A673 (cell line): Measurements from ENCODE around the gene ATP5MC2. TPM values are rescaled to one million over a fixed set of nuclear protein-coding genes. Genes with fewer than 3 reads are reported as not detected.

Source experiments
- BruUV-seq: library from RNA; stranded (reverse); fragments of 400-500 nt; replicated peaks from 2 replicates; lab custom pipeline; 2021; lab: Mats Ljungman, UMichigan
- CTCF ChIA-PET: fragments of 300-600 bp; sonication (Branson Sonifier 250); formaldehyde crosslinking; loops from one replicate; lab custom pipeline; 2022; ENCODE audit warnings: antibody characterized with exemption; lab: Charles Lee
- POLR2A ChIA-PET: fragments of 300-600 bp; sonication (Branson Sonifier 250); formaldehyde crosslinking; loops from one replicate; lab custom pipeline; 2022; ENCODE audit warnings: antibody characterized with exemption; ENCODE audit not compliant: low non-redundant PET; lab: Charles Lee
- DNase-seq: peaks from one replicate; pipeline ENCODE4 v3.0.0-alpha.2; 2015; ENCODE audit warnings: low spot score
- H3K27ac ChIP-seq: fragments of 200-600 bp; sonication (generic); 2 replicates; pipeline ENCODE4 v1.5.1; 2016; ENCODE audit warnings: mixed run types, low read depth, mild to moderate bottlenecking, mixed read lengths, antibody characterized with exemption, low read length; ENCODE audit not compliant: poor library complexity, severe bottlenecking
- H3K27me3 ChIP-seq: fragments of 200-600 bp; sonication (generic); replicated peaks from 2 replicates; pipeline ENCODE4 v1.6.1; 2017; ENCODE audit warnings: mixed run types, low read depth, mild to moderate bottlenecking, mixed read lengths, antibody characterized with exemption, low read length; ENCODE audit not compliant: insufficient read depth, poor library complexity
- H3K36me3 ChIP-seq: fragments of 200-600 bp; sonication (generic); 2 replicates; pipeline ENCODE4 v1.6.1; 2016; ENCODE audit warnings: mixed run types, mild to moderate bottlenecking, mixed read lengths, antibody characterized with exemption, low read length; ENCODE audit not compliant: insufficient read depth, poor library complexity, severe bottlenecking
- H3K4me1 ChIP-seq: fragments of 200-600 bp; sonication (generic); 2 replicates; pipeline ENCODE4 v1.6.1; 2017; ENCODE audit warnings: mixed run types, mild to moderate bottlenecking, mixed read lengths, antibody characterized with exemption, low read length; ENCODE audit not compliant: insufficient read depth, poor library complexity, severe bottlenecking
- H3K4me3 ChIP-seq: fragments of 200-600 bp; sonication (generic); 2 replicates; pipeline ENCODE4 v1.5.1; 2016; ENCODE audit warnings: low read depth, mixed run types, mild to moderate bottlenecking, mixed read lengths, low read length; ENCODE audit not compliant: poor library complexity, severe bottlenecking
- H3K9me3 ChIP-seq: fragments of 200-600 bp; sonication (generic); 2 replicates; pipeline ENCODE4 v1.6.1; 2016; ENCODE audit warnings: mixed run types, low read depth, mild to moderate bottlenecking, mixed read lengths, antibody characterized with exemption, low read length; ENCODE audit not compliant: poor library complexity, severe bottlenecking
- CTCF ChIP-seq: fragments of 300-800, 200-600 bp; sonication (generic); conservative IDR thresholded peaks from 2 replicates; pipeline ENCODE4 v1.5.1; 2017; ENCODE audit warnings: low read depth, mild to moderate bottlenecking, antibody characterized with exemption, low read length, moderate library complexity, mixed read lengths
- EZH2 ChIP-seq: fragments of 200-600 bp; sonication (generic); IDR thresholded peaks from 2 replicates; pipeline ENCODE4 v1.6.1; 2017; ENCODE audit warnings: borderline replicate concordance, low read depth, mild to moderate bottlenecking, mixed read lengths, antibody characterized with exemption, low read length; ENCODE audit not compliant: poor library complexity, severe bottlenecking
- intact Hi-C: fragments of 100-400 bp; cut with micrococcal nuclease; formaldehyde crosslinking; loops from one replicate; pipeline ENCODE4 v1.10.0; 2022; ENCODE audit not compliant: unreplicated experiment
- total RNA-seq: library from RNA; stranded (reverse); gene quantifications from 2 replicates; pipeline ENCODE4 v1.2.3, GENCODE V29; 2021

ATP5MC2 gene
- total RNA-seq, 1 experiment from 2014 or later: 447 TPM

- no peak for DNase-seq
- peaks cover 20% of the 10 kb centered on the region for H3K4me1 ChIP-seq
- peak overlapping the region; percentile 98 for H3K27ac ChIP-seq
- H3K9me3 ChIP-seq: no peaks in the 10 kb centered on the region
- ChIA-PET POLR2A (no interaction called here), CTCF (no interaction called here)
- no peak for TF ChIP-seq CTCF
- TF ChIP-seq EZH2: no peak
- no TSS peak for BruUV-seq
- no peaks in the 10 kb centered on the region for H3K36me3 ChIP-seq
- intact Hi-C loops: no loop called here
- H3K4me3 ChIP-seq: peak overlapping the region; percentile 55
- H3K27me3 ChIP-seq: no peaks in the 10 kb centered on the region
These were observed 50.9 kb downstream of the ATP5MC2 start for GRCh38 chr12:53624956-53625355.

- Histone ChIP-seq H3K4me1 (peaks cover 20% of the 10 kb centered on the region), H3K4me3 (peak overlapping the region; percentile 55), H3K9me3 (no peaks in the 10 kb centered on the region), H3K27me3 (no peaks in the 10 kb centered on the region), H3K36me3 (no peaks in the 10 kb centered on the region), H3K27ac (peak overlapping the region; percentile 98)
- ChIA-PET CTCF (no interaction called here), POLR2A (no interaction called here)
- DNase-seq: no peak
- intact Hi-C loops: no loop called here
- no TSS peak for BruUV-seq
- TF ChIP-seq CTCF: no peak
- TF ChIP-seq EZH2: no peak
These were observed 51.4 kb downstream of the ATP5MC2 start for GRCh38 chr12:53624458-53624857.

GRCh38 chr12:53623548-53624385 lies 52.1 kb downstream of the ATP5MC2 start:
- peak; percentile 54 for DNase-seq
- ChIA-PET CTCF (interaction anchor here (1.1 kb wide), 1 partner anchor 52 kb away, joined by 5 read pairs; the partner anchor contains the start of gene ATP5MC2), POLR2A (no interaction called here)
- H3K36me3 ChIP-seq: no peaks in the 10 kb centered on the region
- H3K27me3 ChIP-seq: no peaks in the 10 kb centered on the region
- TF ChIP-seq CTCF (no peak), EZH2 (no peak)
- H3K27ac ChIP-seq: peak overlapping the region; percentile 98
- intact Hi-C loops: no loop called here
- H3K4me3 ChIP-seq: peak overlapping the region; percentile 55
- peaks cover 27% of the 10 kb centered on the region for H3K4me1 ChIP-seq
- H3K9me3 ChIP-seq: no peaks in the 10 kb centered on the region
- BruUV-seq: no TSS peak
